GM21717 (cell line): ENCODE results near the gene PDE11A.

Experiments used
- ATAC-seq: cut with Tn5 transposase; IDR thresholded peaks from one replicate; pipeline ENCODE4 v1.9.1; 2021; ENCODE audit warnings: mild to moderate bottlenecking, moderate library complexity; ENCODE audit not compliant: unreplicated experiment

The PDE11A gene

DNA sequence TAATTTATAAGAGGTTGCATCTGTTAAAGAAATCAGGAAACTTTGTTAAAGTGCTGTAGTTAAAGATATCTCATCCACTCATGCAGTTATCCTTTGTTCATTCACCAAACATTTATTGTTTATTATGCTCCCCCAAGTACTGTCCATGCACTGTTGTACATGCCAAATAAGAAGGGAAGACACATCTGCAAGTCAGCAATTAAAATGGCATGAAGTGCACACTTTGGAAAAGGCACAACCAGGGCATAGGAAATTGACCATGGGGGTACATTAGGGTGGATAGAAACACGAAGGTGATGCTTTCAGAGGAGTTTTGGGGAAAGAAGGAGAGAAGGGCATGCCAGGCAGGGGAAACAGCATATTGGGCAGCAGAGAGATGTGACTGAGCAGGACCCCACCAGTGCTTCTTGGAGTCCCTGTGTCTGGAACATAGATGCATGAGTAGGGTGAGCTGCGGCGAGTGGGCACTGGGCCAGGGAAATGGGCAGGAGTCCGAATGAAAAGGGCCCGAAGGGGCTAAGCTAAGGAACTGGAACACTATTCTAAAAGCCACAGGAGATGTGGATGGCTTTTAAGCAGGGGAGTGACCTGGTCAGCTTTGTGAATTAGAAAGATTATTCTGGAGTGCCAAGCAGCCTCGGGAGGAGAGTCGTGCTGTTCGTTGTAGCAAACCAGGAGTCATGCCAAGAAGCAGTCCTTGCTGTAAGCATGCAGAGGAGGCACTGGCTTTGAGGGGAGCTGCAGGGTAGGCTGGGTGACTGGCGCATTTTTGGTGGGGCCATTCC, 363.7 kb downstream of the PDE11A start:
- ATAC-seq: no peak

DNA sequence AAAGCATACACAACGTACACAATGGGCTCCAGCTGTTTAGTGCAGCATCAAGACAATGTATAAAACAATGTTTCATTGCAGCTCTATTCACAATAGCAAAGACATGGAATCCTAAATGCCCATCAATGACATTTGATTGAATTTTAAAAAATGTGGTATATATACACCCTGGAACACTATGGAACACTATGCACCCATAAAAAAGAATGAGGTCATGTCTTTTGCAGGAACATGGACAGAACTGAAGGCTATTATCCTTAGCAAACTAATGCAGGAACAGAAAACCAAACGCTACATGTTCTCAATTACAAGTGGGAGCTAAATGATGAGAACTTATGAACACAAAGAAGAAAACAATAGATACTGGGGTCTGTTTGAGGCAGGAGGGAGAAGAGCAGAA, 364.5 kb downstream of the PDE11A start:
- ATAC-seq: no peak

DNA sequence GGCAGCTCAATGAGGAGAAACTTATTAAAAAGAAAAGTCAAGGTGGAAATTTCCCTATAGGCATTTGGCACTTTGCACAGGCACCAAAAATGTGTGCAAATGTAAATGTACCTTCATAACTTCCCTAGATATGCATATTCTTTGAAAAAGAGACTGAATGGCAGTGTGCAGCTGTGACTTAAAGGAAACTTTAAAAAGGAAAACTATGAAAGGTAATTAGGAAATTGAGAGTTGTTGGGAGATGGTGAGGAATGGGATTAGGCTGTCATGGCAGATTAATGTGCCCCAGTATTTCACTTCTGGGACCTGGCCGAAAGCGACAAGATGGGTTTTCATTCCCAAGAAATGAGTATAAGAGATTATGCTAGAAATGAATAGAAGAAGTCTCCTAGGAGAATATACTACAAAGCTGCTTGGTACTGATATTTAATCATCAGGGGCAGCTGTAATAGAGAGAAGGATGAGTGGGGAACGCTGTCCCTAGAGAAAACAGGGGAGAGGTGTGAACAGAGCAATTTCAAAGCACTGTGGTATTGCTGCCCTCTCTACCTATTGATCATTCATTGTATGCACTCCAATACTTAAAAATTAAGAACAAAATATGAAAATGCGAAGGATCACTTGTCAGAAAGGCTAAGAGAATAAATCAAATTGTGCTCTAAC, 366.9 kb downstream of the PDE11A start:
- ATAC-seq: no peak

DNA sequence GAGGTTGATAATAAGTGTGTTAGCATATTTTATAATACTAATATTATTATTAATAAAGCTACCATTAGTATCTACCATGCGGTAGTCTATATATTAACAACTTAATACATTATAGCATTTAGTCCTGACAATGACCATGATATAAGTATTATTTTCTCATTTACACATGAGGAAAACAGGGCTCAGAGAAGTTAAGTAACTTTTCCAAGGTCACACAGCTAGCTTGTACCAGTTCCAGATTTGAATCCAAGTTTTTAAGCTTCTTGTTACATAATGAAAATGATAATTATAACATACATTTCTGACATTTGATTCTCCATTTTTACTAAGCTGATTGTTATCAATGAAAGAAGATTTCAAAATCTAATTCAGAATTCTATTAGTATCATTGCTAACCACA, 369.4 kb downstream of the PDE11A start:
- ATAC-seq: no peak

DNA sequence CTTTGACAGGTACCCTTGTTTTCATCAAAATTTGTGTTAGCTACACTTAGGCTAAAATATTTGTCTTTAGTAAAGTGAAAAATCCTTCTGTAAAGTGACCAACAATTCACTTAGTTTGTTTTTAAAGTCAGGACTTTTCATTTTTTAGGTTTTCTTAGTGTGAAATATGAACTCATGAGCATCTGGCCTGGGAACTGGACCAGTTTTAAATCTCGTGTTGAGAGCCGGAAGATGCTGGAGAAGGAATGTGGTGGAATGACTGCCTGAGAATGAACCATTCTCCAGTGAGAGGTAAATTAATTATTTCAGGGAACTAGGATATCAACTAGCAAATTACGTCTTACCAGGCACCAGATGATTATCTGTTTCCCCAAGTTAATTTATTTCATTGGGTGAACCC, 374.3 kb downstream of the PDE11A start:
- no peak for ATAC-seq

DNA sequence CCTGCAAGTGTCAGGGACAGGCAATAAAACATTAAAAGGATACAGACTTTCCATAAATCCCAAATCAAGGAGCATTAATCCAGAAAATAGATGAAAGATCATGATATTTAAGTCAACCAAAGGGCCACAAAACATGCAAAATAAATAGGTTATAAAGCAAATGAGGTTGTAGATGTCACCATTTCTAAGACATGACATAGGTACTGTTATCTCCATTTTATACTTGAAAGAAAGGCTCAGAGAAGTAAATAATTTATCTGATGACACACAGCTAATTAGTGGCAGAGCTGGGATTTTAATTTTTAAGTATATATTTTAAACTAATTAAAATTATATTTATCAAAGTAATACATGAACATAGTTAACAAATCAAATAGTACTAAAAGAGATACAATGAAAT, 378.2 kb downstream of the PDE11A start:
- ATAC-seq: no peak

DNA sequence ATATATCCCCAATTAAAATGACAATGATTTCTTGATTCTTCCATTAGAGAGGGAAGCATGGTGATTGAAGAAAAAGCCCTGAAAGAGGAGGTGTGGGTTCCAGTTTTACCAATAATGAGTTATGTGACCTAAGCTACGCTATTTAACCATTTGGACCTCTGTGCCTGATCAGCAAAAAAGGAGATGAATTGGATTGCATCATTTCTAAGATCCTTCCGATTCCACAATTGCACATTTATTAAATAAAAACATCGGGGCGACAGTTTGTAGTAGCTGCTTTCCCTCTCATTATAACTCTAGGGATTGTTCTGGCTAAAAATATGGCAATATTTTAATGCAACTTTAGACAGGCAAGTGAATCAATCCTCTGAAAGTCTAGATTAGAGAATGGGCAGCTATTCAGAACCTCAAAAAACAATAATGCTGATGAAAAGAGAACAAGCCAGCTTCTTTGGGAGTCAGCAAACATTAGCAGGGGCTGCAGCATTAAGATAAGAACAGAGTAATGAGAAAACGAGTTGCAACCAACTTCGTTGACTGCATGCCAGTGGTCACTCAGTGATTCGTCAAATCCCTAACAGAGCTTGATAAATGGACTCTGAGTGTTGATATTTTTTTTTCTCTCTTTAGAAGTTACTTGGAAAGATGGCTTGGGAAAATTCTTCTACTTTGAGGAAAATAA, 378.8 kb downstream of the PDE11A start:
- no peak for ATAC-seq

DNA sequence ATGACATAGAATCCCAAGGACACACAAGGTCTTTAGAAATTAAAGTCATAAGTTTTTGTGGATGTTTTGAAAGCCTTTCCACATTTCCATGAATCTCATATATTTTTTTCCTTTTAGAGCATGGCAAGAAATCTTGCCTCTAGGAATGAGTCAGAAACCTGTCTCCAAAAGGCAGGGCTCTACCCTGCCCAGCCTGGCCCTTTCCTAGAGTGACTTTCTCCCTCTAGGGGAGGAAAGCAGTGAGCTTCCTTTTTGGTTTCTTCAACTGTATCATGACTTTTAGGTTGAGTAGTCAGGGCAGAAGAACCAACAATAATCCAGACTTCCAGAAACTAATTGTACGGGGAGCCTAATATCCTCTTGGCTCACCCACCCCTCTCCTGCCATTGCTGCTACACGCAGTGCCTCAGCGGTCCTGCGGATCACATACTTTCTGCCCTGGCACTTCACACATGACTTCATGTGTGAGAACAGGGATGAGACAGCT, 379.8 kb downstream of the PDE11A start:
- ATAC-seq: no peak

DNA sequence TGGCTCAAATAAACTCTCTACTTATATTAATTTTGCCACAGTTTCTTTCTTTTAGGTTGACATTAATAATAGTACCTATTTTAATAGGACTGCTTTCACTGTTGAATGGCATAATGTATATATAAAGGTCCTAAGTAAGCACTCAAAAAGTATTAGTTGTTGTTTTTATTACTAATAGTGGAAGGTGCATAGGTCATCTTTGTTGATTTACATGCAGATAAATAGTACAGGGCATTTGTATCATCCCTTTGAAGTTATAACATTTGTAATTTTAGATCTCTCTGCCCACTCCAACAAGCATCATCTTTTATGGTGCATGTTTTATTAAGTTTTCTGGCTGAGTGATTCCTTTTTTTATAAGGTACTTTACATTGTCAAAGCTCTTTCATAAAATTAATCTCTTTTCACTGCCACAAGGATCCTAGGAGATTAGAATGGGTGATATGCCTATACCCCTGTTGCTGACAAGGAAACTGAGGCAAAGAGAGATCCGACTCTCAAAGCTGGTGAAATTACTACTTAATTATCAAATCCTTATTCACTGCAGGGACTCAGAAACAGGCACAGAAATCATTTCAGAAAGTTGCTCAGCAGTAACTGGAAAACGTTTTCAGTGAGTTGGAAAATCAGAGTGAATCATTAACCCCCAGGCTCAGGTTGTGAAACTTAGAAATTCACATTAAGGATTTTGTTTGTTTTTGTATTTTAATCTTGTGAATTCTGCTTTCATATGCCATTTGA, 380.4 kb downstream of the PDE11A start:
- no peak for ATAC-seq

DNA sequence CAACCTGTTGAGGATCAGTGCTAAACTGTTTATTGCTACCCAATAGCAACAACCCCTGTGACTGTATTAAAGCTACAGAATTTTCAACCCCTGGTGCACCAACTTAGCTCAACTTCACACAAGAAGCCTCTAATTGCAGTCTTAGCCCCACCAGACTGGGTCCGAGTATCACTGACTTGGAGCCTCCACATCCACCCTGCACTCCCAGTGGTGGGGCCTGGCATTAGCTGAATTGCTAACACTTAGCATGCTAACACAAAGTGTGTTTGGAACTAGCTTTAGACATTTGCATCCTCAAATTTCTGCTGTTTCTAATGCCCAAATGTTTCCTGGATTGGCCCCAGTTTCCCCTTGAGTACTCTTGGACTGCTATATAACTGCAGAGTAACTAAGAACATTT, 381.4 kb downstream of the PDE11A start:
- ATAC-seq: no peak

DNA sequence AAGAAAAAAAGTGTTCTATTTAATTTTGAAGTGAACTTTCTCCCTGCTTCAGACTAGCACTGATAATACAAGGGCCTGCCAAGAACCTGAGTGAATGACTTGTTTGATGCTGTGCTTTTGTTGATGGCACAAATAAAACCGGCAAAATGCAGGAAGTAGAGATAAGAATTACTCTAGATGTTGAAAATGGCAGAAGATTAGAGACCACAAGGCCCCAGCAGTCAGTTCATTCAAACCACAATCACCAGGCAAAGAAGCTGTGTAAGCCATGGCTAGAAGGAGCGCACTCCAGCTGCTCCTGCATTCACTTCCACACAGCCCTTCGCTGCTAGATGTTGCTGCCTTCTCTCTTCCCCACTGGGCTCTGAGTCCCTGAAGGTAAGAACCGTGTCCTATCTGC, 383.0 kb downstream of the PDE11A start:
- no peak for ATAC-seq

DNA sequence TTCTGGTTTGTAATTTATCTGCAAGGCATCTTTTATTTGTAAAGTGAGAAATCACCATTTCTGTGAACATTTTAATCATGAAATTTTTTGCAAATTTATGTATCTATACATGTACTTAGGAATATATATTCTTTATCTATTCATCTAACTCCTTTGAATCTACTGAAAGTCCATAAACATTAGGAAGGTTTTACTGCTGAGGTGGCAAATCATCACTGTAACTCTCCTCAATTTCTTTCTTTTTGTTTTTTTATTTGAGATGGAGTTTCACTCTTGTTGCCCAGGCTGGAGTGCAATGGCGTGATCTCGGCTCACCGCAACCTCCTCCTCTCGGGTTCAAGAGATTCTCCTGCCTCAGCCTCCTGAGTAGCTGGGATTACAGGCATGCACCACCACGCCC, 383.7 kb downstream of the PDE11A start:
- no peak for ATAC-seq

DNA sequence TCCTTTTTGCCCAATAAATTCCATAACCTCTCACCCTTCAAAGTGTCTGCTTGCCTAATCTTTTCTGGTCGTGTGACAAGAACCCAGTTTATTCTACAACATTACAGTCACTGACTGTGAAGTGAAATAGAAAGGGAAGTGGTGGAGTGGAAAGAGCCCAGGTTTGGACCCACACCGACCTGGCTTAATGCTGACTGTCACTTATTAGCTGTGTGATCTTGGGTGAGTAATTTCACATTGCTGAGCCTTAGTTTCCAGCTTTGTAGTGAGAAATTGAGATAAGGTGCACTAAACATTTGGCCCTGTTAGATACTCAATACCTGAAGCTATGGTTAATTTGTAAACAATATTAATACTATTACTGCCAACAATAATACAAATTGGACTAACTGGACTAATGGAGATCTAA, 388.9 kb downstream of the PDE11A start:
- ATAC-seq: no peak

DNA sequence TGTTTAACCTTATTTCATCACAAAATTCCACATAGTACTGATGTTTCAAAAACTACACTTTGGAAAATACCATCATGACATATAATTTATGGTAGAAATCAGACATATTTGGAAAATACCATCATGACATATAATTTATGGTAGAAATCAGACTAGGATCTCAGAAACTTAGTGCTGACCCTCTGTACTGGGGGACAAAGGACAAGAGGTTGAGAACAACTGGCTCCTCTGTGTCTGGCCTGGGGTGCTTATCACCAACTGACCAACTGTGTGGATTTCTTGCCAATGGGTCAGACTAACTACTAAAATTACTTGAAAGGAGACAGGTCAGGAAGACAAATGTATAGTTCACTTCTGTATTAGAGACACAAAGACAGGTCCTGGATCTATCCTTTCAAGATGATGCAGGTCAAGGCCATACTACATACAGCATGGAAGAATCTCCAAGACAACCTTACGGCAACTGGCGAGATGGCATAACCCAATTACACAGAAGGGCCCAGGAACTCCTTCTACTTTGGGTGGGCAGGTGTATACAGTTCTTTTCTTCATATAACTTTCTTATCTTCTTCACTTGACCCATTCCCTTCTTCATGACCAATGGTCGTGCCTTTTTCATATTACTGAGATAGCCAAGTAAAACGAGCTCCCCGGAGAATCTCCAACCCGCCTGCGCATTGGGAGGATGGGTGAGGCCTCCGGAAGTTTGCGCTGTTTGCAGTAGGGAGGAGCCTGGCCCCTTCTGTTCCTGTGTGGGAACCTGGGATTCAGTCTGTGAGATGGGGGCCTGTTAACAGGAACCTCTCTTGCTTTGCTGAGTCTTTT, 389.5 kb downstream of the PDE11A start:
- ATAC-seq: no peak

DNA sequence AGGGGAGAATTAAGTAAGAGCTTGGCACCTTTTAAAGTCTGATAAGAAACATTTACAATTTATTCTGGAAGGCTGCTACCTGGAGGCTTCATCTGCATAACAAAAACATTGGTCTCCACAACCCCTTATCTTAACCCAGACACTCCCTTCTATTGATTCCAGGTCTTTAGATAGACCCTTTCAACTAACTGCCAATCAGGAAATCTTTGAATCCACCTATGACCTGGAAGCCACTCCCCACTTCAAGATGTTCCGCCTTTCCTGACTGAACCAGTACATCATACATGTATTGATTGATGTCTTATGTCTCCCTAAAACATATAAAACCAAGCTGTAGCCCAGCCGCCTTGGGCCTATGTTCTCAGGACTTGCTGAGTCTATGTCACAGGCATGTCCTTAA, 390.6 kb downstream of the PDE11A start:
- ATAC-seq: no peak

DNA sequence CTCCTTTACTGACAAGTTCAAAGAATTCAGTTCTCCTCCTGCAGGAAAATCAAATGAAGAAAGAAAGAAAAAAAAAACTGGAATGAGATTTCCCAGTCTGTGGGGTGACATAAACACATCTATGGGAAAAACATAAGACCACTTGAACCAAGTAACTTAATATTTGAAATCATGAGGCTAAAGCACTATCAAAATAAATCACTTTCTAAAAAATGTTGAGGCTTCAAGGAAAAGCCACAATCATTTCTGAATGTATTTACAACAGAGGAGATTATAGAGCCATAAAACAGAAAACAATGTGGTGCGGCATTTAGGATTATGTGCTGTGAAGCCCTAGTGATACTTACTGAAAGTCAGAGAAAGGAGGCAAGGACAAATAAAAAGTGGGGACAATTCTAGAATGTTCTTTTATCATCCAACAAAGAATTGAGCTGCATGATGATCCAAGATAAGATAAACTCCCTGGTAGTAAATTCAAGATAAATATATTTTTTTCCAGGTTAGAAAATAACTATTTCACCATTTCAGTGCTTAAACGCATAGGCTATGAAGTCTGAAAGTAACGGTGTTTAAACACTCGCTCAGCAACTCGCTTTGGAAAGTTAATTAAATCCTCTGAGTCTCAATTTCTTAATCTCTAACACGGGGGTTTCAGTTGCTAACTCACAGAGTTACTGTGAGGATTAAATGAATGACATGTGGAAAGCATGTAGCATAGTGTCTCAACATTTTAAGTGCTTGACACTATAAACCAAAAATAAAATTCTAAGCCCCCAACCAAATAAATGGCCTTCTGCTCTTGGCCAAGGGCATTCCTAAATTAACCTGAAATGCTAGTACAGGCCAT, 391.5 kb downstream of the PDE11A start:
- no peak for ATAC-seq

DNA sequence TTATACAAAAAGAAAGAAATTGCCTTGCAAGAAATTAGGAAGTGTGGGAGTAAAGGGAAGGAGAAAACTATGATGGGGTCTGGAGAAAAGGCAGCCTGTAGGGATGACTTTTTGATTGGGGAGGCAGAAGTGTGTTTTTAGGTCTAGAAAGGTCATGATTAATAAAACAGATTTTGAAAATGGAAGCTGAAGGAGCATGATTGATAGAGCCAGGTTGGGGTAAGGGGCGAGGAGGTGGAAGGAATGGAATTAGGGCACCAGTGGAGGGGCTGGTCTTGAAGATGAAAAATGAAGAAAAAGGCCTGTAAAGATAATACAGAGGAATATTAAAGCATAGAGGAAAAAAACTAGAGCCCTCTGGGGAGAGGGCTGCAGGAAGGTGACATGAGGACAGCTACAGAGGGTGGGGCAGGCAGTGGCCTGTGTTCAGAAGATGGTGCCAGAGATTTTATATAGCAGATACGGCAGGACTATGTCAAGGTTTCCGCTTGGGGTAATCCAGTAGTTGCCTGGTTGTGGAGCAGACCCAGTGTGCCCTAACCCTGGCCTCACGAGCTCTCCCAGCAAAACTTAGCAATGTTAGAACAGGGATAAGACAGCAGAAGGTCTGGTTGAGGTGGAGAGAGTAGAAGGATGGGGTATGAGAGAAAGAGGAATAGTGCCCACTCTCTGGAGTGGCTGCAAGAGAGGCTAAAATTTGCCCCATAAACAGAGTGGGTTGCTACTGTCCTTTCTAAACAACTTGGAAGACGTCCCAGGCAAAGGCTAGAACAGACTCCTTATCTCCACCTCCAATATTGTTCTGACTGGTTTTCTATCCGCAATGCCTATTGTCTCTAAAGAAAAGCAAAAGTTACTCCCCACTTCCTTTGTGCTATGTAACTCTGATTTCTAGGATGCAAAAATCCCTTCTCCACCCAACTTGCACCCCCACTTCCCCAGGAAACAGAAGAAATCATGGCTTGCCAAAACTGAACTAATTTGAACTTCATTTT, 392.7 kb downstream of the PDE11A start:
- ATAC-seq: no peak

DNA sequence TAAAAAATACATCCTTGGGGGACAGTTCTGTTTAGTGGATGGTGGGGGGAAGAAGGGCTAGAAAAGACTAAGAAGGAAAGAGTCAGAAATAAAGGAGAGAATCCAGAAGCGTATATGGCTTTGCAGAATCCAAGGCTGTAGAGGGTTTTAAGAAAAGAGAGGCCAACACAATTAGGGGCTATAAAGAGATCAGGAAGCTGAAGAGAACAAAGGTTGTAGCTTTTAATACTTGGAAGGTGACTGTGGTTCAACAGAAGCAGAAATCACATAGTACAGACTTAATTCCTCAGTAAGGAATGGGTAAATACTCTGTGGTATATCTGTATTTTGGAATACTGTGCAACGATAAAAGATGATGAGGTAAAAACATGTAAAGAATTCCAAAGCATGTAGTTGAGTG, 393.6 kb downstream of the PDE11A start:
- ATAC-seq: no peak
